Testis (tissue), 2 donors: ENCODE measurements around the gene RTN4RL2.

Source experiments
- CTCF ChIP-seq, 3 experiments: fragments of 450-650 bp in 2 of 3; fragments of 200-600 bp in 1 of 3; sonication (generic) in 1 of 3; IDR thresholded peaks; one replicate each; pipeline ENCODE4 v1.5.1; 2016 to 2019; ENCODE audit warnings: antibody characterized with exemption in 3 of 3, mild to moderate bottlenecking in 2 of 3, moderate library complexity in 1 of 3
- POLR2A ChIP-seq: fragments of 450-650 bp; IDR thresholded peaks from one replicate; pipeline ENCODE4 v1.6.1; 2017; ENCODE audit warnings: antibody characterized with exemption, mild to moderate bottlenecking, moderate library complexity

GRCh38 chr11:57523419-57523818, 63.1 kb downstream of the RTN4RL2 start:
- no peak for TF ChIP-seq CTCF (IDR thresholded peaks at IDR 0.05)
- no peak for TF ChIP-seq POLR2A
